ENCODE measurements around the gene DGUOK. TPM values are rescaled to one million over a fixed set of nuclear protein-coding genes. Genes with fewer than 3 reads are reported as not detected.

Gene DGUOK
- total and polyA plus RNA-seq, 2 of the 4 experiments (the other 2 are of a cell fraction): 66.3 to 111 TPM

DNA sequence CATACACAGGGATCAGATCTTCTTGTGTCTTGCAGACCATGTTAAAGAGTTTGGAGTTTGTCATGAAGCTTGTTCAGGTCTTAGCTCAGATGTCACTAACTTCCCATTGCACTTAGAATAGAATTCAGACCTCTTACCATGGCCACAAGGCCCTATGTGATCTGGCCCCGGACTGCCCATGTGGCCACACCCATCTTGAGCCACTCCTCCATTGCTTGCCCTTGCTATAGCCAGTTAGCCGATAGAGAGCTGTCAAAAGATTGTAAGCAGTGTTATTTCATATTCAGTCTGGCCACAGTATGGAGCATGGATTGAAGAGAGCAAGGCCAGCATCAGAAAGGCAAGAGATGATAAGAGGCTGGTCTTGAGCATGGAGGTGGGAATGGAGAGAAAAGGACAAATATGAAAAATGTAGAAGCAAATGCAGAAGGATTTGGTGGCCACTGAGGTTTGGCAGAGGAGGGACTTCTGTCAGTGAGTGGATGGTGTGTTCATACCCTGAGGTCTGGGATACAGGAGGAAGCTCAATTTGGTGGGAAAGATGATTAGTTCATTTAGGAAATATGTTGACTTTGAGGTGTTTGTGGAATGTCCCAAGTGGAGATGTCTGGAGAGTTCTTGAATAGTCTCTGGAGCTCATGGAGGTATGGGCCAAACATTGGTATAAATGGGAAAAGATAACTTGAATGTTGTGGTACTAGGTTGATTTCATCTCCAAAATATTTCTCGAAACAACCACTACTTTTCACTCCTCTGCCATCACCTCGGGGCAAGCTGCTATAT, 10.6 kb downstream of the DGUOK start:
- Histone ChIP-seq H3K4me2 (ENCODE audit: low read depth, low read length) (no peak overlapping the region; the same call in 1 of the 2 replicates), H3K27me3 (ENCODE audit: control insufficient read depth, insufficient read depth, low read length) (no peaks in the 10 kb centered on the region), H2BK120ac (ENCODE audit: low read depth, low read length) (no peak overlapping the region), H2AK9ac (replicated peaks; ENCODE audit: low read depth, low read length, poor library complexity) (no peak overlapping the region), H3K4me1 (ENCODE audit: control insufficient read depth, insufficient read depth, low read length) (peaks cover 17% of the 10 kb centered on the region), H3K36me3 (ENCODE audit: control insufficient read depth, insufficient read depth, low read length) (peaks cover 13% of the 10 kb centered on the region), H4K91ac (ENCODE audit: insufficient read depth, low read depth, low read length) (no peak overlapping the region), H2BK20ac (ENCODE audit: low read depth, low read length) (no peak overlapping the region), H3K4me3 (ENCODE audit: insufficient read depth, low read depth, low read length) (no peak overlapping the region), H3K27ac (ENCODE audit: insufficient read depth, low read length) (no peak overlapping the region), H3K9me3 (ENCODE audit: control insufficient read depth, insufficient read depth, low read length) (no peaks in the 10 kb centered on the region), H3K9me1 (ENCODE audit: insufficient read depth, low read length) (peaks cover 32% of the 10 kb centered on the region), H3K23ac (ENCODE audit: low read depth, low read length) (no peak overlapping the region), H3K14ac (replicated peaks; ENCODE audit: low read depth, low read length) (0 out of 2 replicates have a peak overlapping the region, but pooled peaks have one; percentile 26), H3K18ac (ENCODE audit: low read depth, low read length) (no peak overlapping the region), H4K20me1 (ENCODE audit: insufficient read depth, low read length) (peaks cover 90% of the 10 kb centered on the region), H4K5ac (ENCODE audit: low read depth, low read length) (no peak overlapping the region), H2BK5ac (ENCODE audit: low read depth, low read length, poor library complexity, severe bottlenecking) (no peak overlapping the region), H2AK5ac (ENCODE audit: low read depth, low read length) (no peak overlapping the region), H3K56ac (ENCODE audit: extremely low read depth, insufficient read depth, low read length) (no peak overlapping the region), H3K9ac (ENCODE audit: low read depth, low read length) (no peak overlapping the region), H2AFZ (replicated peaks; ENCODE audit: low read length, poor library complexity) (no peak overlapping the region), H3K4ac (ENCODE audit: low read depth, low read length) (no peak overlapping the region), H3K79me1 (ENCODE audit: low read depth in 1 of 2, low read length in 2 of 2) (peaks cover 49 to 80% of the 10 kb centered on the region in 2 experiments), H2BK15ac (ENCODE audit: low read depth, low read length) (no peak overlapping the region), H4K8ac (ENCODE audit: low read depth in 2 of 2, low read length in 2 of 2) (no peak overlapping the region)
- in situ Hi-C loops (cut with MboI; ENCODE audit: low sequenced_read_pairs) (no loop called here), dilution Hi-C loops (cut with HindIII; ENCODE audit: low sequenced_read_pairs, unreplicated experiment) (no loop called here), intact Hi-C loops (cut with micrococcal nuclease) (no loop called here)
- CTCF ChIA-PET: interaction anchor here (0.7 kb wide), 1 partner anchor 13 kb away, joined by 3 read pairs; no protein-coding TSS in a partner anchor
- DNase-seq (no peak), ATAC-seq (ENCODE audit: low read depth) (no peak)
- no TSS peak for BruUV-seq (replicated peaks)
- TF ChIP-seq, protein P1, sequence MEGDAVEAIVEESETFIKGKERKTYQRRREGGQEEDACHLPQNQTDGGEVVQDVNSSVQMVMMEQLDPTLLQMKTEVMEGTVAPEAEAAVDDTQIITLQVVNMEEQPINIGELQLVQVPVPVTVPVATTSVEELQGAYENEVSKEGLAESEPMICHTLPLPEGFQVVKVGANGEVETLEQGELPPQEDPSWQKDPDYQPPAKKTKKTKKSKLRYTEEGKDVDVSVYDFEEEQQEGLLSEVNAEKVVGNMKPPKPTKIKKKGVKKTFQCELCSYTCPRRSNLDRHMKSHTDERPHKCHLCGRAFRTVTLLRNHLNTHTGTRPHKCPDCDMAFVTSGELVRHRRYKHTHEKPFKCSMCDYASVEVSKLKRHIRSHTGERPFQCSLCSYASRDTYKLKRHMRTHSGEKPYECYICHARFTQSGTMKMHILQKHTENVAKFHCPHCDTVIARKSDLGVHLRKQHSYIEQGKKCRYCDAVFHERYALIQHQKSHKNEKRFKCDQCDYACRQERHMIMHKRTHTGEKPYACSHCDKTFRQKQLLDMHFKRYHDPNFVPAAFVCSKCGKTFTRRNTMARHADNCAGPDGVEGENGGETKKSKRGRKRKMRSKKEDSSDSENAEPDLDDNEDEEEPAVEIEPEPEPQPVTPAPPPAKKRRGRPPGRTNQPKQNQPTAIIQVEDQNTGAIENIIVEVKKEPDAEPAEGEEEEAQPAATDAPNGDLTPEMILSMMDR (conservative IDR thresholded peaks at IDR 0.05; ENCODE audit: low read depth, low read length): no peak
- TF ChIP-seq BHLHE40 (IDR thresholded peaks at IDR 0.05; ENCODE audit: low read depth, low read length) (no peak), MAZ (IDR thresholded peaks at IDR 0.05; ENCODE audit: borderline replicate concordance, low read depth, low read length) (no peak), RFX5 (IDR thresholded peaks at IDR 0.05; ENCODE audit: low read depth, low read length) (no peak), RAD21 (IDR thresholded peaks at IDR 0.05; ENCODE audit: low read length) (no peak), NFE2L2 (IDR thresholded peaks at IDR 0.05; ENCODE audit: low read depth, low read length) (no peak)
- 80% methylated on average over 1 of the region's 4 CpGs; no CpG with 5 or more reads in 1 of the 2 experiments for WGBS, 2 experiments (ENCODE audit: extremely low coverage in 2 of 2, insufficient read length in 1 of 2)
- POLR2A ChIA-PET (ENCODE audit: unreplicated experiment): no interaction called here

Data from IMR-90 (cell line).